GM21576 (cell line): Measurements from ENCODE around the gene CFAP53.
"Not testable (repeated sequence)": the region's sequence is repeated elsewhere in the genome, so short reads cannot be mapped to it uniquely, and the experiment has no call there.

Experiments
- ATAC-seq: cut with Tn5 transposase; IDR thresholded peaks from one replicate; pipeline ENCODE4 v1.9.1; 2021; ENCODE audit warnings: mild to moderate bottlenecking, moderate library complexity; ENCODE audit not compliant: unreplicated experiment

The CFAP53 gene

GRCh38 chr18:50288348-50289107, 22.2 kb upstream of the CFAP53 start:
- not testable (repeated sequence) for ATAC-seq

GRCh38 chr18:50287441-50288347, 21.4 kb upstream of the CFAP53 start, which contains the start of gene CXXC1:
Gene CXXC1, minus strand, starts transcription at chr18:50287692. Its CDS starts 103 bp downstream, at chr18:50287589.
- peak; percentile 88 for ATAC-seq

GRCh38 chr18:50287028-50287440, 20.7 kb upstream of the CFAP53 start:
- ATAC-seq = no peak

DNA sequence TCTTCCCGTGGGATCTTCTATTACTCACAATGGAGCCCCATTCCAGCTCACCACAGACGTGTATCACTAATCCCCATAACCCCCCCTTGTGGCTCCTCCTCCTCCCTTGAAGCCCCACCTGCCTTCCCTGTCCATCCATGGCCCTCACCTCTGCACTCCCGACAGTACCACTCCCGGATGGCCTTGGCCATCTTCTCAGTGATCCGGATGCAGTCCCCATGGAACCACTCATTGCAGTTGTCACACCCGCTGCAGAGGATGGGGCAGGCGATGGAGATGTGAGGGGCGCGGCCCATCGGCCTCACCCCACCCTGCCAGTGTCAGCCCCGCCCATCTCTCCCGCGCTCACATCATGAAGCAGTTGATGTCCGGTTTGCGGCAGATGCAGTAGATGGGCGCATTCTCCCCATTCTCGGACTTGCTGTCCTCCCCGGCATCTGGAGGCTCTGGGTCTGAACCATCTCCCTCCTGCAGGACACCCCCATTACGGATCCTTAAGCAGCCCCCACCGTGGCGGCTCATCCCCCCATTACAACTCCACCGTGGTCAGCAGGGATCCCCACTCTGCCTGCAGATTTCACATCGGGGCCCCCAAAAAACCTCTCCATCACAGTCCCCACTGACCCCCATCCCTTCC, 20.2 kb upstream of the CFAP53 start:
- ATAC-seq = no peak

- no peak for ATAC-seq
Observed at GRCh38 chr18:50285631-50286321, 19.5 kb upstream of the CFAP53 start.

DNA sequence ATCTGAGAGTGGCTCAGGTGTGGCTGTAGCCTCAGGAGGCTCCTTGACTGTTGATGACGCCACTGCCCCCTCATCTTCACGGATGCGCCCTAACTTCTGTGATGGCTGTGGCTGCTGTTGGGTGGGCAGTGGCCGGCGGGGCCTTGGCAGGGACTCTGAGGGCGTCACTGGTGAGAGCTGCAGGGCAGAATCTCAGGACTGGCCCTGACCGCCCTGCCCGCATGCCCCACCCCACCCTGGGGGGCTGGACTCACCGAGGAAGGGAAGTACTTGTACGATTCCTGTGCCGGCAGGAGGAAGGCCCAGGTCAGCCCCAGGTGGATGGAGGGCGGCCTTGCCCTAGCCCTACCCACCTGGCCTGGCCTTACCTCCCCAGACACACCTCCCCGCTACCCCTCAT, 18.8 kb upstream of the CFAP53 start:
- ATAC-seq = no peak

DNA sequence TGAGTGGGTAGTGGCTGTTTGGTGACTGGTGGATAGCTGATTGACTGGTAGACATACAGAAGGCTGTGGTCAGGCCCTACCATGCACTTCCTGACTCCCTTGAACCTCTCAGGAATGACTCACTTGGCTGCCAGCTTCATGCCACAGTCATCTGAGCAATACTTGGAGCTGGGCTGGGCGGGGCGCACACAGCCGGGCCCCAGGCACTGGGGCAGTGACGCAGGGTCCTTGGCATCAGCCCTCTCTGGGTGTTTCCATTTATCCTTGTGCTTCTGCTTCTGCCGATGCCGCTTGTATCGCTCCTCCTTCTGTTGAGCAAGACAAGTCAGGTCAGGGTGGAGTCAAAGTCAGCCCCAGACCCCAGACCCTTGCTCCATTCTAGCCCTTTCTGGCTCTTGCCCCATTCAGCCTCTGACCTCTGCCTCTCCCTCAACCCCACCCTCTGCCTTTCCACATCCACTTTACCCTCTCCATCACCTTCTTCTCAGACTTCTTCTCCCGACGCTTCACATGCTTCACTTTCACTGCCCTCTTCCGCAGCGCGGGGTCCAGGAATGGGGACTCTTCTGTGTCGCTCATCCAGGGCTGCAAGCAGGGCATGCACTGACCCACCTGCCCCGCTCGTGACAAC, 18.1 kb upstream of the CFAP53 start:
- ATAC-seq = no peak

DNA sequence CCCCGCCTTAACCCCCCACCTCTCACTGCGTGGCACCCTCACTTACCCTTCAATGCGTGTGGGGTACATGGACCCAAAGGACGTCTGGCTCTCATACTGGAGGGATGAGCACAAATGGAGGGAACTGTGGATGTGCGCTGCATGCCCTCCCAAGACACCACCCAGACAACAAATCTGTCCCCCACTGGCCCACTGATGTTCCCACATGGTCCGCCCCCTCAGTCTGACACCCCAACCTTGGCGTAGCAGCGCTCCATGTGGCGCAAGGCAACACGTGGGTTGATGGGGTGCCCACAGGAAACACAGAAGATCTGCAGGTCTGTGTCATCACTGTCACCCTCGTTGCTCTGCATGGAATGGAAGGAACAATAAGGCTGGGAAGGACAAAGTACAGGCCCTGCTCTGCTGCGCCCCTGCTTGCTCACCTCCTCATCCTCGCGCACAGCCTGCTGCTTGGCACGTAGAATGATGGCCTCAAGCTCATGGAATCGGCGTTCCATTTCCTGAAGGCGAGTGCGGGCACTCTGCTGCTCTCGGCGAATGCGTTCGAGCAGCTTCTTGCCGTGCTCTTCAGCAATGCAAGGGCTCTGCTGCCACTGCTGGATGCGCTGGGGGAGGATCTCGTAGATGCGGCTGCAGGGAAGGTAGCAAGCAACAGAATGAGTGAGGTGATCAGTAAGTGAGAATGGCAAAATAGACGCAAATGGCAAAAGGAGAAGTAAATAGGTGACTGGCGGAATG, 17.3 kb upstream of the CFAP53 start:
- ATAC-seq = no peak

DNA sequence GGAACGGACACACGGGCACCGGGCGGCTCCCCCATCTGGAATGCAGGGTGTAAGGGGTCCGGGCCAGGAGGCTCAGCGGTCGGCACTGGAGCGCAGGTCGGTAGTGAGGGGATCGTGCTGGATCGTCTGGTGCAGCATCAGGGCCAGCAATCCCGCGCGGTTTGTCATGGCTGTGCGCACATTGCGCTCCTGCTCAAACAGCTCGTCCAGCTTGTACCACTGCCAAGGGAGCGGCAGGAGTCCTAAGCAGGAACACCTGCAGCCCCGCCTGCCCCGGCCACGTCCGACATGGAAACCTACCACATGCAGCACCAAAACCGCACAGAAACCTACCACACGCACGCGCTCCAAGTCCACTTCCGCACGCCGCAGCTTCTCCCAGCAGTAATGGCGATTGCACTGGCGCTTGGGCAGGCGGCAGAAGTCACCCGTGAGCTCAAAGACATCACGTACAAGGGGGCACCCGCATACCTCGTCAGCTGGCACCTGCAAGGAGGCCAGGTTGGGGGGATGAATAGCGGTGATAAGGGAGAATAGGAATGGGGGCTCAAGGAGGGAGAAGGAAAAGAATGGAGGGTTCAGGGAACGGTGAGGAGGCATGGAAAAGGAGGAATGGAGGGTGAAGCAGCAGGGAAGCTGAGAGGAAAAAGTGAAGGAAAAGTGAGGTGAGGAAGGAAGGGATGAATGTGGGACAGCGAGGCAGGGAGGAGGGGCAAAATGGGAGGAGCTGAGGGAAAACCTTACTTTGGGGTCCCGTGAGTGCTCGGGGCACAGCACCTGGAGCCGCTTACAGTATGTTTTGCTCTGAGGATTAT, 16.4 kb upstream of the CFAP53 start:
- ATAC-seq = no peak

DNA sequence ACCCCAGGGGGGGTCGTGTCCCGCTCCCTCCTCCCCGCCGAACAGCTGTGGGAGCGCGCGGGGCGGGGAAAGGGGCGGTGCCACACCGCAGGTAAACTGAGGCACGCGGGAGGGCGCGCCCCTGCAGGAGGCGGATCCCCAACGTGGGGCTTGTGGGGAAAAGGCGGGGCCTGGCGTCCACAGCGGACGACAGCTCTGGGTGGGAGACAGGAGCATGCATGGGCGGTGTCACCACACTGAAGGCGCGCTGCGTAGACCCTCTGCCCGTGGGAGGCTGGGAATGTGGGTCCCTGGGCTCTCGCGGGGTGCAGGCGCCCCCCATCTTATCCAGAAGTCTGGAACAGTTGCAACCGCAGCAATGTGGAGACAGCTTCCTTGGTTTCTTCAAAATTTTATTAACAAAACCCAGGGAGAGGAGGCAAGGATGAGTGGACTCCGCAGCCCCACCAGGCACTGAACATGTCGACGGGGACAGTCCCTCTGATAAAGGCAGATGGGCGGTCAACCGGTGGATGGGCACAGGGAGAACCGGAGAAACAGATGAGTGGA, 15.8 kb upstream of the CFAP53 start:
- ATAC-seq = no peak

DNA sequence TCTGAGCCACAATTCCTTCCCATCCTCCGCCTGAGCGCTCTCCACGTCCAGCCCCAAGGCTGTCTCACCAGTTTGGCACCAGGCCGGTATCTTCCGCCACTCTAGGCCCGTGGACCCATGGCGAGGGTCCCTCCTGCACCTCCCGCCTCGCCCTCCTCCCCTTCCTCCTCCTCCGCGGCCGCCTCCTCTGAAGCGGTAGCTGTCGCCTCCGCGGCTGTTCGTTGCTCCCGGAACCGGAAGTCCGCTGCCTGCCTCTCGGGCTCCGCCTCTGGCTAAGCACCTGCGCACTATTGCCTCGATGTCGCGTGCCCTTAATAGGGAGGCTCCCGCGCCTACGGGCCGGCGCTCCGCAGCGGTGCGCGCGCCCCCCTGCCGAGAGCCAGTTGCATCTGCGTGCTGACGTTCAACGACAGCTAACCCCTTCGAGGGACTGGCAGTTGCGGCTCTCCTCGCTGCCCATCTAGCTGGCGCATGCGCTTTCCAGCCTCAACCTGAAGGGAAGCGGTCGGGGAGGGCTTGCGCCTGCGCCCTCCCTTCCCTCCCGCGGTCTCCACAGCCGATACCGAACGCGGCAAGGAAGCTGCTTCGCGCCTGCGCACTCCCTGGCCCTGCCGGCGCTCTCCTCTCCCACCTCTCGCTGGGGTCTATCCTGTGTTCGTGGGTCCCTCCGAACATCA, 15.1 kb upstream of the CFAP53 start, which contains the start of gene MBD1:
TSS of gene MBD1 (minus strand) at position 229 of the 677 bp plus-strand sequence. CDS start 1,531 bp downstream, outside the sequence.
- peak; percentile 86 for ATAC-seq

DNA sequence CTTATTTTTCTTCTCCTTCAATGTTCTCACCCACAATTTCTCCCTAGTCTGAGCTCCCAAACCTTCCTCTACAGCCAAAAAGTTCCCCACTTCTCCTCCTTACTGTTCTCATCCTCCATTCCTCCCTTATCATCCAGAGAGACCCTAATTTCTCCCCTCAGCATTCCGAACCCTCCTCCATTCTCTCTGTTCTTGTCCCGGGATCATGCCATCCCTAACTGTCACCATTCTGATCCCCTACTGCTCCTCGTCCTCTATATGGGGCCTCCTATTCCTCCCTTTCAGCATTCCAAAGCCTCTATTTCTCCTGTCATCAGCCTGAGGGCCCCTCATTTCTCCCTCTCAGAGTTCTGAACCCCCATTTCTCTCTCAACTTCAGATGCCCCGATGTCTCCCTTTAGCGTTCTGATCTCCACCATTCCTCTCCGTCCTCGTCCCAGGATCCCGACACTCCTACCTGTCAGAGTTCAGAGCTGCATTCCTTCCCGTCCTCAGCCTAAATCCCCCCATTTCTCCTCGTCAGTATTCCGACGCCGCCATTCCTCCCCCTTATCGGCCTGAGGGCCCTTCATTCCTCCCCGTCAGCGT, 14.5 kb upstream of the CFAP53 start:
- no peak for ATAC-seq

- ATAC-seq = no peak
Observed at GRCh38 chr18:50279752-50280151, 13.5 kb upstream of the CFAP53 start.

DNA sequence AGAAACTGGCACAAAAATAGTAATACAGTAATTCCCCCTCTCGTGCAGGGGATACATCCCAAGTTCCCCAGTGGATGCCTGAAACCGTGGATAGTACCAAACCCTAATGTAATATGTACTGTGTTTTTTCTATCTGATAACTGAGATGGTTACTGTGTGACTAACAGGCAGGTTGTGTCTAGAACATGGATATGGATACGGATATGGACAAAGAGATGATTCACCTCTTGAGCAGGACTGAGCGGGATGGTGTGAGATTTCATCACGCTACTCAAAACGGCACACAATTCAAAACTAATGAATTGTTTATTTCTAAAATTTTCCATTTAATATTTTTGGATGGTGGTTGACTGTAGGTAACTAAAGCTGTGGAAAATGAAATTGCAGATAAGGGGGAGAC, 11.6 kb upstream of the CFAP53 start:
- ATAC-seq = no peak

GRCh38 chr18:50276452-50276851, 10.2 kb upstream of the CFAP53 start:
- ATAC-seq = no peak

- no peak for ATAC-seq
Observed at GRCh38 chr18:50275503-50276036, 9.3 kb upstream of the CFAP53 start.

GRCh38 chr18:50274941-50275340, 8.6 kb upstream of the CFAP53 start:
- no peak for ATAC-seq
